22Rv1 (cell line): Measurements from ENCODE around the gene BHLHE40.

Experiments
- H3K27ac ChIP-seq: fragments of 450-650 bp; 2 replicates; pipeline ENCODE4 v1.5.1; 2017
- ZFX ChIP-seq: fragments of 450-650 bp; IDR thresholded peaks from 2 replicates; pipeline ENCODE4 v1.6.1; 2017; ENCODE audit warnings: antibody characterized with exemption, borderline replicate concordance
- TF ChIP-seq, protein P1 (sequence below): fragments of 450-650 bp; IDR thresholded peaks from 2 replicates; pipeline ENCODE4 v1.5.1; 2017; ENCODE audit warnings: mild to moderate bottlenecking

The BHLHE40 gene

DNA sequence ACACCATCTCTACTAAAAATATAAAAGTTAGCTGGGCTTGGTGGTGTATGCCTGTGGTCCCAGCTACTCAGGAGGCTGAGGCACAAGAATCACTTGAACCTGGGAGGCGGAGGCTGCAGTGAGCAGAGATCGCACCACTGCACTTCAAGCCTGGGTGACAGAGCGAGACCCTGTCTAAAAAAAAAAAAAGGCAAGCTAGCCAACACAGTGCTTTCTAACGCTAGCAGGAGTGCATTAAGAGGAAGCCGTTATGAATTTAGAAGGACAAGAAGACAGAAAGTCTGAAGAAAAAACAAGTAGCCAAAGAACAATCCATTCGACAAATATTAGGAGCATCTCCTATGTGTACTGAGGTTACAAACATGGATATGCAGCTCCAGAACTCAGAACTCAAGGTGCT lies 28.6 kb downstream of the BHLHE40 start:
- H3K27ac ChIP-seq: no peak overlapping the region
- TF ChIP-seq ZFX: no peak
- TF ChIP-seq, protein P1, sequence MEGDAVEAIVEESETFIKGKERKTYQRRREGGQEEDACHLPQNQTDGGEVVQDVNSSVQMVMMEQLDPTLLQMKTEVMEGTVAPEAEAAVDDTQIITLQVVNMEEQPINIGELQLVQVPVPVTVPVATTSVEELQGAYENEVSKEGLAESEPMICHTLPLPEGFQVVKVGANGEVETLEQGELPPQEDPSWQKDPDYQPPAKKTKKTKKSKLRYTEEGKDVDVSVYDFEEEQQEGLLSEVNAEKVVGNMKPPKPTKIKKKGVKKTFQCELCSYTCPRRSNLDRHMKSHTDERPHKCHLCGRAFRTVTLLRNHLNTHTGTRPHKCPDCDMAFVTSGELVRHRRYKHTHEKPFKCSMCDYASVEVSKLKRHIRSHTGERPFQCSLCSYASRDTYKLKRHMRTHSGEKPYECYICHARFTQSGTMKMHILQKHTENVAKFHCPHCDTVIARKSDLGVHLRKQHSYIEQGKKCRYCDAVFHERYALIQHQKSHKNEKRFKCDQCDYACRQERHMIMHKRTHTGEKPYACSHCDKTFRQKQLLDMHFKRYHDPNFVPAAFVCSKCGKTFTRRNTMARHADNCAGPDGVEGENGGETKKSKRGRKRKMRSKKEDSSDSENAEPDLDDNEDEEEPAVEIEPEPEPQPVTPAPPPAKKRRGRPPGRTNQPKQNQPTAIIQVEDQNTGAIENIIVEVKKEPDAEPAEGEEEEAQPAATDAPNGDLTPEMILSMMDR: no peak

DNA sequence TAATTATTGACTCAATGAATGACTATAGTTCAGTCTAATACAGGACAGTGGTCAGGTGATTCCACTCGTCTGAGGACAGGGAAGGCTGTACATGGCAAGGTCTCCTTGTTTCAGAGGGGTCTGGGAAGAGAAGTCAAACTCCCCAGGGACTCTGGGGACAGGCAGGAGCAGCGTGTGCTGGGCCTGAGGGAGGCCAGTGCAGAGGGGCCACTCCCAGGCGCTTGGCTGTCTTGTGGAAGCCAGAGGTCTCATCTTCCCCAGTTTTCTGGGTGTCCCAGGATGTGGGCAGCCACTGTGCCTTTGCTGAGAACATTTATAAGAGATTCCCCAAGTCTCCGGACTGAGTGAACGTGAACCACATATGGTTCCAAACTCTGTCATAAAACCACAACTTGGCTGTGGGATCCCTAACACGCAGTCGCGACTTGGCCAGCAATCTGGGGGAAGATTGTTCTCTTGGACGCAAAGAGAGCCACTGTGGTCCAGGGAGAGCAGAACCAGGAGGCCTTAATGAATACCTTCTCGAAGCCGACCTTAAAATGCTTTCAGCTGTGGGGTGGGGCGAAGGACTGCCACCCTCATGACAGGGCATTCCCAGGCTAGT lies 30.4 kb downstream of the BHLHE40 start:
- H3K27ac ChIP-seq: no peak overlapping the region
- no peak for TF ChIP-seq ZFX
- TF ChIP-seq, protein P1: no peak

GRCh38 chr3:5010140-5010539 lies 30.9 kb downstream of the BHLHE40 start:
- no peak overlapping the region for H3K27ac ChIP-seq
- TF ChIP-seq ZFX: no peak
- TF ChIP-seq, protein P1: no peak

GRCh38 chr3:5010706-5011554 lies 31.7 kb downstream of the BHLHE40 start:
- no peak overlapping the region for H3K27ac ChIP-seq
- no peak for TF ChIP-seq ZFX
- TF ChIP-seq, protein P1: no peak

- TF ChIP-seq, protein P1: no peak
- TF ChIP-seq ZFX: no peak
- no peak overlapping the region for H3K27ac ChIP-seq
Observed at GRCh38 chr3:5011555-5012256, 32.5 kb downstream of the BHLHE40 start.

- no peak overlapping the region for H3K27ac ChIP-seq
- TF ChIP-seq, protein P1: no peak
- TF ChIP-seq ZFX: no peak
Observed at GRCh38 chr3:5012367-5012766, 33.1 kb downstream of the BHLHE40 start.
